Vagina (tissue), 2 donors: ENCODE results near the gene SAMD3.
"Not testable (repeated sequence)": the region's sequence is repeated elsewhere in the genome, so short reads cannot be mapped to it uniquely, and the experiment has no call there.

Source experiments
- POLR2AphosphoS5 ChIP-seq, 2 donors: sonication (generic); formaldehyde crosslinking; IDR thresholded peaks; one replicate each; pipeline ENCODE4 v1.9.0; 2017; ENCODE audit warnings: antibody characterized with exemption in 2 of 2, mild to moderate bottlenecking in 2 of 2, low read depth in 1 of 2; ENCODE audit not compliant: insufficient read depth in 1 of 2
- TF ChIP-seq, protein P1 (sequence below), 3 experiments: fragments of 450-650 bp in 2 of 3; fragments of 200-600 bp in 1 of 3; sonication (generic) in 1 of 3; IDR thresholded peaks; one replicate each; pipeline ENCODE4 v1.5.1; 2017 to 2019; ENCODE audit warnings: antibody characterized with exemption in 3 of 3, mild to moderate bottlenecking in 2 of 3, moderate library complexity in 2 of 3

- TF ChIP-seq, protein P1, sequence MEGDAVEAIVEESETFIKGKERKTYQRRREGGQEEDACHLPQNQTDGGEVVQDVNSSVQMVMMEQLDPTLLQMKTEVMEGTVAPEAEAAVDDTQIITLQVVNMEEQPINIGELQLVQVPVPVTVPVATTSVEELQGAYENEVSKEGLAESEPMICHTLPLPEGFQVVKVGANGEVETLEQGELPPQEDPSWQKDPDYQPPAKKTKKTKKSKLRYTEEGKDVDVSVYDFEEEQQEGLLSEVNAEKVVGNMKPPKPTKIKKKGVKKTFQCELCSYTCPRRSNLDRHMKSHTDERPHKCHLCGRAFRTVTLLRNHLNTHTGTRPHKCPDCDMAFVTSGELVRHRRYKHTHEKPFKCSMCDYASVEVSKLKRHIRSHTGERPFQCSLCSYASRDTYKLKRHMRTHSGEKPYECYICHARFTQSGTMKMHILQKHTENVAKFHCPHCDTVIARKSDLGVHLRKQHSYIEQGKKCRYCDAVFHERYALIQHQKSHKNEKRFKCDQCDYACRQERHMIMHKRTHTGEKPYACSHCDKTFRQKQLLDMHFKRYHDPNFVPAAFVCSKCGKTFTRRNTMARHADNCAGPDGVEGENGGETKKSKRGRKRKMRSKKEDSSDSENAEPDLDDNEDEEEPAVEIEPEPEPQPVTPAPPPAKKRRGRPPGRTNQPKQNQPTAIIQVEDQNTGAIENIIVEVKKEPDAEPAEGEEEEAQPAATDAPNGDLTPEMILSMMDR (IDR thresholded peaks at IDR 0.05): not testable (repeated sequence)
- not testable (repeated sequence) for TF ChIP-seq POLR2AphosphoS5 (IDR thresholded peaks at IDR 0.05; ENCODE audit: insufficient read depth in 1 of 2, low read depth in 1 of 2)
Measured at GRCh38 chr6:130194434-130194833, 28.3 kb downstream of the SAMD3 start.
